ENCODE measurements around the gene TAF13. TPM values are rescaled to one million over a fixed set of nuclear protein-coding genes. Genes with fewer than 3 reads are reported as not detected.

The TAF13 gene
- total RNA-seq, 1 donor, result 84.7 TPM

GRCh38 chr1:109112056-109112651 is 36.4 kb upstream of the TAF13 start:
- H3K4me2 ChIP-seq (ENCODE audit: insufficient read depth, low read length), result peak overlapping the region; percentile 91
- peak; percentile 39 for TF ChIP-seq CTCF (IDR thresholded peaks at IDR 0.05; ENCODE audit: extremely low read depth, low read depth, low read length)
- H3K36me3 ChIP-seq (ENCODE audit: insufficient read depth, low read length), result no peaks in the 10 kb centered on the region
- no peaks in the 10 kb centered on the region for H3K9me3 ChIP-seq (ENCODE audit: low read depth, low read length)
- peaks cover 43% of the 10 kb centered on the region for H3K27me3 ChIP-seq (ENCODE audit: insufficient read depth, low read length)
- DNase-seq (ENCODE audit: insufficient read length, low spot score, missing footprints), result peak; percentile 87
- H4K20me1 ChIP-seq (ENCODE audit: insufficient read depth, low read length), result no peaks in the 10 kb centered on the region
- peak overlapping the region; percentile 34 for H3K27ac ChIP-seq (ENCODE audit: low read depth, low read length)
- peaks cover 10% of the 10 kb centered on the region for H3K4me1 ChIP-seq (ENCODE audit: insufficient read depth, low read length)
- H2AFZ ChIP-seq (ENCODE audit: low read length), result peak overlapping the region; percentile 63
- H3K79me2 ChIP-seq (ENCODE audit: insufficient read depth, low read length), result no peaks in the 10 kb centered on the region
- H3K4me3 ChIP-seq (ENCODE audit: insufficient read depth, low read length), result peak overlapping the region; percentile 64

GRCh38 chr1:109111386-109112055 is 35.7 kb upstream of the TAF13 start:
- Histone ChIP-seq H3K4me3 (ENCODE audit: insufficient read depth, low read length) (no peak overlapping the region), H4K20me1 (ENCODE audit: insufficient read depth, low read length) (no peaks in the 10 kb centered on the region), H3K4me2 (ENCODE audit: insufficient read depth, low read length) (no peak overlapping the region), H3K79me2 (ENCODE audit: insufficient read depth, low read length) (no peaks in the 10 kb centered on the region), H3K27me3 (ENCODE audit: insufficient read depth, low read length) (peaks cover 43% of the 10 kb centered on the region), H3K27ac (ENCODE audit: low read depth, low read length) (no peak overlapping the region), H3K36me3 (ENCODE audit: insufficient read depth, low read length) (no peaks in the 10 kb centered on the region), H3K4me1 (ENCODE audit: insufficient read depth, low read length) (peaks cover 10% of the 10 kb centered on the region), H2AFZ (ENCODE audit: low read length) (no peak overlapping the region), H3K9me3 (ENCODE audit: low read depth, low read length) (no peaks in the 10 kb centered on the region)
- no peak for DNase-seq (ENCODE audit: insufficient read length, low spot score, missing footprints)
- TF ChIP-seq CTCF (IDR thresholded peaks at IDR 0.05; ENCODE audit: extremely low read depth, low read depth, low read length), result no peak

- no peaks in the 10 kb centered on the region for H3K36me3 ChIP-seq (ENCODE audit: insufficient read depth, low read length)
- peaks cover 10% of the 10 kb centered on the region for H3K4me1 ChIP-seq (ENCODE audit: insufficient read depth, low read length)
- no peak for TF ChIP-seq CTCF (IDR thresholded peaks at IDR 0.05; ENCODE audit: extremely low read depth, low read depth, low read length)
- no peaks in the 10 kb centered on the region for H3K79me2 ChIP-seq (ENCODE audit: insufficient read depth, low read length)
- H4K20me1 ChIP-seq (ENCODE audit: insufficient read depth, low read length), result no peaks in the 10 kb centered on the region
- H3K27ac ChIP-seq (ENCODE audit: low read depth, low read length), result no peak overlapping the region
- H3K27me3 ChIP-seq (ENCODE audit: insufficient read depth, low read length), result peaks cover 29% of the 10 kb centered on the region
- H3K9me3 ChIP-seq (ENCODE audit: low read depth, low read length), result no peaks in the 10 kb centered on the region
- H3K4me3 ChIP-seq (ENCODE audit: insufficient read depth, low read length), result no peak overlapping the region
- no peak overlapping the region for H2AFZ ChIP-seq (ENCODE audit: low read length)
- H3K4me2 ChIP-seq (ENCODE audit: insufficient read depth, low read length), result no peak overlapping the region
- DNase-seq (ENCODE audit: insufficient read length, low spot score, missing footprints), result no peak
Observed at GRCh38 chr1:109109906-109110305, 34.1 kb upstream of the TAF13 start.

GRCh38 chr1:109107785-109108184 is 32.0 kb upstream of the TAF13 start:
- no peak overlapping the region for H2AFZ ChIP-seq (ENCODE audit: low read length)
- no peaks in the 10 kb centered on the region for H3K36me3 ChIP-seq (ENCODE audit: insufficient read depth, low read length)
- TF ChIP-seq CTCF (IDR thresholded peaks at IDR 0.05; ENCODE audit: extremely low read depth, low read depth, low read length), result no peak
- no peak overlapping the region for H3K27ac ChIP-seq (ENCODE audit: low read depth, low read length)
- H3K79me2 ChIP-seq (ENCODE audit: insufficient read depth, low read length), result no peaks in the 10 kb centered on the region
- no peak overlapping the region for H3K4me3 ChIP-seq (ENCODE audit: insufficient read depth, low read length)
- H3K4me2 ChIP-seq (ENCODE audit: insufficient read depth, low read length), result no peak overlapping the region
- peaks cover 7% of the 10 kb centered on the region for H3K4me1 ChIP-seq (ENCODE audit: insufficient read depth, low read length)
- H3K9me3 ChIP-seq (ENCODE audit: low read depth, low read length), result no peaks in the 10 kb centered on the region
- H4K20me1 ChIP-seq (ENCODE audit: insufficient read depth, low read length), result no peaks in the 10 kb centered on the region
- peaks cover 9% of the 10 kb centered on the region for H3K27me3 ChIP-seq (ENCODE audit: insufficient read depth, low read length)
- no peak for DNase-seq (ENCODE audit: insufficient read length, low spot score, missing footprints)

Measured in osteoblast (primary cell).